HL-60/S4 treated with retinoic acid at 250 ng/mL for 4 days and 3 days (cell line): Measurements from ENCODE around the gene NPNT.

Experiments used
- in situ Hi-C: fragments of 300-500 bp; cut with MboI; formaldehyde crosslinking; loops from 2 replicates; pipeline ENCODE4 v1.7.0; 2022; ENCODE audit warnings: low sequenced_read_pairs

NPNT gene

DNA sequence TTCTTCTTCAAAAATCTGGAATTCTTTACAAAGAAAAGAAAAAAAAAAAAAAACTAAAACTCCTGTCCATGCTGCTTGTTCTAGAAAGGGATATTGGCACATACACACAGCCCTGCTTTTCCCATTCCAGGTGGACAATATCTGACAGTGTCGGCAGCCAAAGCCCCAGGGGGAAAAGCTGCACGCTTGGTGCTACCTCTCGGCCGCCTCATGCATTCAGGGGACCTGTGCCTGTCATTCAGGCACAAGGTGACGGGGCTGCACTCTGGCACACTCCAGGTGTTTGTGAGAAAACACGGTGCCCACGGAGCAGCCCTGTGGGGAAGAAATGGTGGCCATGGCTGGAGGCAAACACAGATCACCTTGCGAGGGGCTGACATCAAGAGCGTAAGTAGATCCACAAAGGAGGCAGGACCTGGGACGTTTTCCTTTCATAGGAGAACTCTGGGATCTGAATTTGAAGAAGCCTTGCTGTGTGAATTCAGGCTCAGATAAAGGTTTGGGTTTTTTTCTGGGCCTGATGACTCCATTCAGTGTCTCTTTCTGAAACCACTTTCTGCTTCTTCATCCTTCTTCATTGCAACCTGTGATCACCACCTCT lies 71.9 kb downstream of the NPNT start:
- in situ Hi-C loops: no loop called here

DNA sequence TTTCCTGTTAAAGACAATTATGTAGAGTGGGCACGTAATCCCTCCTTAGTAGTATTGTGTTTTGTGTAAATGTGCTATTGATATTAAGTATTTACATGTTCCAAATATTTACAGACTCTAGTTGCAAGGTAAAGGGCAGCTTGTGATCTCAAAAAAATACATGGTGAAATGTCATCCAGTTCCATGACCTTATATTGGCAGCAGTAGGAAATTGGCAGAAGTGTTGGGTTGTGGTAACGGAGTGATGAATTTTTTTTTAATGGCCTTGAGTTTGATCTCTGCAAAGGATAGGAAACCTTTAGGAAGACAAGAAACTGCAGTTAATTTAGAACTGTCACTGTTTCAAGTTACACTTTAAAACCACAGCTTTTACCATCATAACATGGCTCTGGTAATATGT lies 74.3 kb downstream of the NPNT start:
- in situ Hi-C loops: no loop called here

DNA sequence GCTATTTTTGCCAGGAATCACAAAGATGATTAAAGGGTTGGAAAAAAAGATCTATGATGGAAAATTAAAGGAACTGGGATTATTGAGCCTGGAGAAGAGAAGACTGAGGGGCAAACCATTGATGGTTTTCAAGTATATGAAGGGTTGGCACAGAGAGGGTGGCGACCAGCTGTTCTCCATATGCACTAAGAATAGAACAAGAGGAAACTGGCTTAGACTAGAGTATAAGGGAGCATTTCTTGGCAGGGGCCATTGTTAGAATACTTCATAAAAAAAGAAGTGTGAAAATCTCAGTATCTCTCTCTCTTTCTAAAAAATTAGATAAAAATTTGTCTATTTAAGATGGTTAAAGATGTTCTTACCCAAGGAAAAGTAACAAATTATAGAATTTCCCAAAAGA lies 75.1 kb downstream of the NPNT start:
- in situ Hi-C loops: no loop called here

DNA sequence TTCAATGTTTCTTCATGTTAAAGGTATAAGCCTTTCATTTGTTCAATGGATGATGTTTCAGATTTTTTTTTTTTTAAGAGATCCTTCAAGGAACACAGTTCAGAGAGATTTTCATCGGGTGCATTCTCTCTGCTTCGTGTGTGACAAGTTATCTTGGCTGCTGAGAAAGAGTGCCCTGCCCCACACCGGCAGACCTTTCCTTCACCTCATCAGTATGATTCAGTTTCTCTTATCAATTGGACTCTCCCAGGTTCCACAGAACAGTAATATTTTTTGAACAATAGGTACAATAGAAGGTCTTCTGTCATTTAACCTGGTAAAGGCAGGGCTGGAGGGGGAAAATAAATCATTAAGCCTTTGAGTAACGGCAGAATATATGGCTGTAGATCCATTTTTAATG lies 75.8 kb downstream of the NPNT start:
- in situ Hi-C loops: no loop called here

DNA sequence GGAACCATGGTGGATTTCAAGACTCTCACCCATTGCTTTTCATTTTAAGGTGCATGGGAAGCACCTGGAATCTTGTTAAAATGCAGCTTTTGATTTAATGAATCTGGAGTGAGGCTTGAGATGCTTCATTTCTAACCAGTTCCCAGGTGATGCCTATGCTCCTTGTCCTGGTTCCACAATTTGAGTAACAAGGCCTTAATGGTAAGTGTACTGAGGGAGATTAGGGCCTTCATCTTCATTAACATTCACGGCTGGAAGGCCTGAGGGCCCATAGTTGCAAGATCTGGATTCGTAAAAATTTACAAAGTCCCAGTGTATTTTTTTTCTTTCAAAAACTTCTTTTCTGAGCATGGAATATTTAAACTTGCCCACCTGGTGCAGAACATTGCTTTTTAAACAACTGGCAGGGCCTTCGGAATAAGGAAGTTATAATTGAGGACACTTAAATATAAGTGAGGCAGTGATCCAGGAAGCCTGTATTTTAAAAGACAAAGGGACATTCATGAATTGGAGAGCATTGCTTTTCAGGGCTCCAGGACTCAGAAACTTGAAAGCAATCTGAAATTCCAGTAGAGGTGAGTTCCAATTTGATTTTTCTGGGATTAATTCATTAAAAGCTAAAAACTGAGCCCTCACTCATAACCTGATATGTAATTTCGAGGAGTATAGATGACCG lies 77.8 kb downstream of the NPNT start:
- in situ Hi-C loops: no loop called here

DNA sequence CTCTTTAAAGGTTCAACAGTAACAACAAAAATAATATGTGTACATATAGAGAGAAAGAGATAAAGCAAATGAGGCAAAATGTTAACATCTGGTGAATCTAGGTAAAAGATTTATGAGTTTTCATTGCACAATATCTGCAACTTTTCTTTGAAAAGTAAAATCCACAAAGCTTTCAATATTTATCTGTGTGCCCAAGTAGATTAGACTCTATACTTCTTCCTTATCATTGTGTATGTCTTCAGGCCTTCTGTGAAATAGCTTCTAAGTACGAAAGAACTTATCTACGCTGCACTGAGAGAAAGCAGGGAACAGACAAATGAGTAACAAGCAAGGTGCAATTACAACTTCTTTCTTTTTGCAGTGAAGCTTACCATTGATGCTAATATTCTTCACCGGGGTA lies 81.6 kb downstream of the NPNT start:
- in situ Hi-C loops: no loop called here

DNA sequence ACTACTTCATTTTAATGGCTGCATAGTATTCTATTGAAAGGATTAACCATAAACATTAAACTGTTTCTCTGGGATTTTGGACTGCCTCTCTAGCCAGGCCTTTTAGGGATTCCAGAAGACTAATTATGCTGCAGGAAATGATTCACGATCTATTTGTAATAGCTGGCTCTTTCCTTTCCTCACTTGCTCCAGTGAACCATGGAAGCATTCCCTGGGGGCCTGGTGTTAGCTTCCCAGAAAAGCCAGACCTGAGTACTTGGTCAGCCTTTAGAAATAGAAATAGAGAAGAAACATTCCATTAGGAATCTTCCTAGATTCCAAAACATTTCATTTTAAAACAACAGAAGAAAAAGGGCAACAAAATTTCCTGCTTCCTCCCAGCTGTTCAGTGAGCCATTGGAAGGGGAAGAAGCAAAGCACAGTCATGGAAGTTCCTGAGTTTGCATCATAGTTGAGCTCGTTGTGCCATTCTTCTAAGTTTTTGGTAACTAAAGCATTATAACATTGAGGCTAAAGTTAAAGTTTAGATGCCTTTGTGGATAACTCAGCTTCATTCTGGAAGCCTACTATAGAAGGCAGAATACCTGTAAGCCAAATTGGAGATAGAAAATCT lies 83.5 kb downstream of the NPNT start:
- in situ Hi-C loops: no loop called here

DNA sequence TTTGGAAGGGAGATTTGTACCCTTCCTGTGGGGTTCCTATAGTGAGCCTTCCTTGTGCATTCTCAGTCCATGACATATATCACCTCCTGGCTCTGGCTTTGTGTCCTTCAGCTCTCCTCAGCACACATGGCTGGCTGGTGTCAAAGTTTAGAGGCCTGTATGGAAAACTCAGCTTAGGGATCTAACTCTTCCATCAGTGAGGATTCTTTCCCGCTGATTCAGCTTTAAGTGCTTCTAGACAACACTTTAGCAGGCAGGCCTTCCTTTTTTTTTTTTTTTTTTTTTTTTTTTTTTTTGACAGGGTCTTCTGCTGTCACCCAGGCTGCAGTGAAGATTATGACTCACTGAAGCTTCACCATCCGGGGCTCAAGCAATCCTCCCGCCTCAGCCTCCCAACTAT lies 84.2 kb downstream of the NPNT start:
- in situ Hi-C loops: no loop called here

DNA sequence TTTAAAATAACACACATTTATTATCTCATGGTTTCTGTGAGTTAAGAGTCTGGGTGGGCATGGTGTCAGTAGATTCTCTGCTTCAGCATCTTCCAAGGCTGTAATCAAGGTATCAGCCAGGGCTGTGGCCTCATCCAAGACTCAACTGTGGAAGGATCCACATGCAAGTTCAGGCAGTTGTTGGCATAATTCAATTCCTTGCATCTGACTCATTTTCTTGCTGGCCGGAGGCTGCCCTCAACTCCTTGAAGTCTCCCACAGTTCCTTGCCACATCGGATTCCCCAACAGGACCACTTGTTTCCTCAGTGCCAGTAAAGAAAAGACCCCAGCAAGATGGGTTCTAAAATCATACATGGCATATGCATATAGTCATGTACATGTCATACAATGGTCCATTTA lies 93.4 kb downstream of the NPNT start:
- in situ Hi-C loops: no loop called here

DNA sequence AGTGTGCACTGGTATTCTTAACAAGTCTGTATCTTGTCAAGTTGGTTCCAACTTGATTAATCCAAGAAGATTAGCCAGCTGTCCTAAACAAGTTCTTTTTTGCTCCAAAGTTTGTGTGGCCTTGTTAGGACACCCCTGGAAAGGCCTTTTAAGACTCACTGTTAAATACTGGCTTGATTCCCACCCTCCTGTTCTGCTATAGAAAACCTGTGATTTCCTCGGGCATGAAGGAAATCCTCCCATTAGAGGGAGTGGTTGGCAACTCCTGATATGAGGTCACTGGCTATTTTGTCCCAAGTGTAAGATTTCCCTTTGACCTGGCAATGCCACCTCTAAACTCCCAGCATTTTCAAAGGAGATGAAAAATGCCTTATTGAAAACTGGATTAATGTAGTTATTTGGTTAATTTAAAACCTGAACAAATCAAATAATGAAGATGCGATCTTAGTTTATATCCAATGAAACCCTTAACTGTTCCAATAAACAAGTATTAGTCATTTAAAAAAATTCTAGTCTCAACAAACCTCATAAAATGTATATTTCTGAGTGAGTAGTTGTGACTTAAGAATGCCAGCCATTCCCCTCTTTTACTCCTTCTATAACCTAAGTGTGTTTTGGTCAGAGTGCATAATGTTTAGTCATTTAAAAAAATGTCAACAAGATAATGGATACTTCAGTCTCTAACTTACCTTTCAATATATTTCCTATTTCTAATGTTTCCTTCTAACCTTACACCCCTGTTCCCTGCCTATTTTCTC lies 94.4 kb downstream of the NPNT start:
- in situ Hi-C loops: no loop called here

DNA sequence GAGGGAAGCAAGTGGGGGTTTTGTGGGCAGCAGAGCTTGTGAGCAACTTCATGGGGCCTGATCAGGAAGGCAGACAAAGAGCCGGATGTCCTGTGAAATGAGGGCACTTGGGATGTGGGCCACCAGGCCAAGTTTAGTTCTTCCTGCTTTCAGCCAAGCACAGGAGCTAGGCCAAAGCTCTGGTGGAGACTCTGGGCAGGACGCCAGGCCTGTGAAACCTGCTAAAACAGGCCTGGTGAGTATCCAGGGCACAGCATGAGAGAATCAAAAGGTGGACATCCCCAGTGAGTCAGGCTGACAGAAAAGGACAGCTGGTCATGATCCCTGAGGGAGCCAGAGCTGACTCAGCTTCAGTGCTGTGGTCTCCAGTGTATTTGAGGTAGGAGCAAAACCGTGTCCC lies 95.7 kb downstream of the NPNT start:
- in situ Hi-C loops: no loop called here

DNA sequence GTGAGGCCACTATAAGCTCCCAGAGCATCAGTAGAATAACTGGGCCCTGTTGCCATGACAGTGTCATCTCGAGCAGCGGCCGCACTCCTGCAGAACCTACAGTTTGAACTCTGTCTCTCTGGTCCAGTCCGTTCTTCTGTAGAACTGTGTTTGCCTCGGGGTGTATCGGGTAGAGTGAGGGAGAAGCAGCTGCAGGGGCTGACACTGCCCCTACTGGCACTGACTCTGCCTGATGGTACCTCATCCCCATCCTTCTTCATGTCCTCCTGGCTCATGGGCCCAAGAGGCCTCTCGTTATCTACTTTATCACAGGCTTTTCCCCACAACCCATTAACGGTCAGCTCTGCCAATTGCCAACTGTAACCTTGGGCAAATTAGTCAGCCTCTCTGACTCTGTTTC lies 96.5 kb downstream of the NPNT start:
- in situ Hi-C loops: no loop called here

DNA sequence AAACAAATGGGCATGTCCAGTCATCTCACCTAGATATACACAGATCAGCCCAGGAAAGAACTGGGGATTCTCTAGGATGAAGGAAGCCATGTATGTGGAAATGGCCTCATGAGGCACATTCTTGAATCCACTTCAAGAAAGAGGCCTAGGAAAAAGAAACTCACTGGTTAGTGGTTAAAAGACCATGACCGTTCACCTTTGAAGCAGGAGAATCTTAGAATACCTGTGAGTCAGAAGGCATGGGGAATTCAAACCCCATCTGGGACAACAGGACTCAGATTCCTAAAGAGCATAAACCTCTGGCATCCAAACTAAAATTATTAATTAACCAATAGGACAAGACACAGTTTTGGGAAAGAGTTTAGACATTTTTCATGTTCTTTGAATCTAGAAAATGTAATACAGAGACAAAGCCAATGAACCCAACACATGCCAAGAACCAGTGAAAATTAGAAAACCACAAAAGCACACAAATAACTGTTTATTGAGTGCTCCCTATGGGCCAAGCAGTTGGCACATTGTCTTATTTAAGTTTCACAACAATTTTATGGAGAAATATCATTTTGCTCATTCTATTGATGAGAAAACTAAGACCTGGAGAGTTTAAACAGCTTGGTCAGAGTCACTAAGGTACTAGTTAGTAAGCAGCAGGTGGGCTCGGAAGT lies 97.5 kb downstream of the NPNT start:
- in situ Hi-C loops: no loop called here

DNA sequence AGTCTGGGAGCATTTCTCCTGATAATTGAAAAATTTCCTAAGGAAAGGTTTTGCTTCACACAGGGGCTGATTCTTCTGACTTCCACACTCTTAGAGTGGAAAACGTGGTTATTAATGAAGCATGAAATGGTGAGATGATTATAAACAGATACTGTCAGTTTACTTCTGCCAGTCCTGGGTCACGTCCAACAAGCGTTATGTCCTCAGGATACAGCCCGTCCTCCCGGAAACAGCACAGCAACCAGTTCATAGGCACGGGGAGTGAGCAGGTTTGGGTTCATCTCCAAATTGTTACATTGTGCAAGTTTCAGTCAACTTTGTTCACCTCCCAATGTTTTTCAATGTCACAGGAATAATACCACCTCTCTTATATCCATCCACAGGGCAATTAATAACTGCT lies 98.8 kb downstream of the NPNT start:
- in situ Hi-C loops: no loop called here

DNA sequence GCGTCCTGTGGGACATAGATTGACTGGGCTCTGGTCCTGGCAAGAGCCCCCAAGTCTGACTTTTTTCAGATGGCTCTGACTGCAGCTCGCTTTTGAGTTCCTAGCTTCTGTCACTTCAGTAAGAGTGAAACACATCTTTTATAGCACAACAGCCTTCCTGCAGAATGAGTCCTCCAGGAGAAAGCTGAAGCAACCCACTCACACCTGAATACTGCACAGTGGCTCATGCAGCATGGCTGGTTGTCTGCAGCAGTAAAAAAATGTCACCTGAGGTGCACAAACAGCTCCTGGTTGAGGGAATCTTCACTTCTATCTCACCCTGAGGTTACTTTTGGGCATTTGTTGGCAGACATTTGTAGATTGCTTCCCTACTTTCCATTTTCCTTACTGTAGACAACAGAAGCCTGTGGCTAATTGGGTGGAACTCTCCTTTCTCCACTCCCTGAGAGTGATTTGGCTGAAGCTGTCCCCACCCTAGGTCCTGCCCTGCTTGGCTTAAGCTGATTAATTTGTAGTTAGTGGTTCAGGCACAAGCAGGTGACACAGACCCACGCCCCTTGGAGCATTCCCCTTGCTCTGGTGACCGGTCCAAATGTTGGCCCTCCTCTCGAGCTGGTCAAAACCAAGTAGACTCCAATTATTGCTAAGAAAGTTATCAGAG lies 99.7 kb downstream of the NPNT start:
- in situ Hi-C loops: no loop called here

DNA sequence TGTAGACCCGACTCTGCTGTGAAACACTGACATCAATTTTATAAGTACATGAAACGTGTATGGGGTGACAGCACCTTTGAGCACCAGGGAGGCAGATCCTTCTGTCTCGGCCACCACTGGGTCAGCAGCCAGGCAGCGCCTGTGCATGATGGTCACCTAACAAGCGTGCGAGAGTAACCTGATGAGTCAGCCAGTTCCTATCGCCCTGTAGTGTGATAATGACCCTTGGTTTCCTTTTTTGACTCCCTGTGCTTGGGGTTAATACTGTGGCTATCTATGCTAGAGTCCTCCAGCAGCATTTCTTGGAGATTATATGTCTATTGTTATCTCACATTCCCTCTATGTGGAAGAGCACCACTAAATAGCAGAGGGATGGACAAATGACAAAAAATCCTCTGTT lies 101.6 kb downstream of the NPNT start:
- in situ Hi-C loops: no loop called here

DNA sequence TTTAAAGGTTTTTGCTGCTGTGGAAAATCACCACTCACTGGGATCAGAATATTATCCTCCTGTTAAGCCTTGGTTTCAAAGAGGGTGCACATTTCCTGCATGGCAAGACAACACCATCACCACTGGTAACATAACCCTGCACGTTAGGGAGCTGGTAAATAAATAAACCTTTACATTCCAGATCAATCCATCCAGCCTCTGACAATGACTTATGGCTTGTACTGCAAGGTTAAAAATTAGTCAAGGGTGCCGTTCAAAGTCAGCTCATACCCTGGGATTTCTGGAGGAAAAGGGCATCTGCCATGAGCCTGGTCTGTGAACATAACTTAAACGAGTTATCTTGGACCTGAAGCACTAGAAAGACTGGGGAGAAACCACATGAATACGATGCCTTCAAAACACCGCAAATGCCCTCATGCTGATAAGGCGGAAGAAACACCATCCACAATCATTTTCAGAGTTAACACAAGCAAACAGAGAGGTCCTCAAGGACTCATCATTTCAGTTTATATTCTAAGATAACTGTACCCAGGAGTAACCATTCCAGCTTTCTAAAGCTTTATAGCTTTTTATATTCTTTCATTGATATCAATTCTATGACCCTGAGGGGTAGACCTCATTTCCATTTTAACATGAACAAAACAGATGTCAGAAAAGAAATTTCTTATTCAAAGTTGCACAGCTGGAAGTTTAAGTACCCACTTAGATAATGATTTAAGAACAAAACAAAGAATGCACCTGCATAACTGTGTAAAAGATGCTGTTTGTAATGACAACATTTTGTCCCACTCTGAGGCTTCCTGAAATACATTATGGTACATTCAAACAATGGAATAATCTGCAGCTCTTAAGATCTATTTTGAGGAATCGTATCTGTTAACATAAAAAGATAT lies 103.1 kb downstream of the NPNT start:
- in situ Hi-C loops: no loop called here

DNA sequence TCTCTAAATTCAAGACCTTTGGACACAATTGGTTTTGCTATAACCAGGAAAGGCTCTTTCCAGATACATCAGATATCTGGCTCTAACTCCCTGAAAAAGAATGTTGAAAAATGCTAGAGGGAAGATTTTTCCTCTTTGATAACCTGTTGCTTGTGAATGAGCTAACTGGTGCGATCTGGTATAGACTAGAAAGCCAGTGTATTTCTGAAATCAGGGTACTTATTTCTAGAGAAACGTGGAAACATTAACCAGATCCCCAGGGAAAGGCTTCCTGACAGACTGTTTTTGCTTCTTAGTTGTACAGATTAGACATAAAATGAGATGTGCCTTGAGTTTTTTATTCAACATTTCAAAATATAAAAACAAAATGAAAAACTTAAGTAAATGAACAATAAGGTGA lies 107.7 kb downstream of the NPNT start:
- in situ Hi-C loops: no loop called here

DNA sequence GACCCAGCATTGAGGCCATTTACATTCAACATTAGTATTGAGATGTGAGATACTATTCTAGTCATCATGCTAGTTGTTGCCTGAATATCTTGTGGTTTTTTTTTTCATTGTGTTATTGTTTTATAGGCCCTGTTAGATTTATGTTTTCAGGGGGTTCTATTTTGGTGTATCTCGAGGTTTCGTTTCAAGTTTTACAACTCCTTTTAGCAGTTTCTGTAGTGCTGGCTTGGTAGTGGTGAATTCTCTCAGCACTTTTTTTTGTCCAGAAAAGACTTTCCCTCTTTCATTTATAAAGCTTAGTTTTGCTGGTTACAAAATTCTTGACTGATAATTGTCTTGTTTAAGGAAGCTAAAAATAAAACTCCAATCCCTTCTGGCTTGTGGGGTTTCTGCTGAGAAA lies 115.5 kb downstream of the NPNT start:
- in situ Hi-C loops: no loop called here

DNA sequence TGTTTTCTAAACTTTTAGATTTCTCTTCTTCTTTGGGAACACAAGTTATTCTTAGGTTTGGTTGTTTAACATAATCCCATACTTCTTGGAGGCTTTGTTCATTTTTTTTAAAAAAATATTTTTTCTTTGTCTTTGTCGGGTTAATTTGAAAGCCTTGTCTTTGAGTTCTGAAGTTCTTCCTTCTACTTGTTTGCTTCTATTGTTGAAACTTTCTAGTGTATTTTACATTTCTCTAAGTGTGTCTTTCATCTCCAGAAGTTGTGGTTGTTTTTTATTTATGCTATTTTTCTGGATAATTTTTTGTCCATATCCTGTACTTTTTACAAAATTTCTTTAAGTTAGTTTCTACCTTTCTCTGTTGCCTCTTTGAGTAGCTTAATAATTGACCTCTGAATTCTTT lies 116.1 kb downstream of the NPNT start:
- in situ Hi-C loops: no loop called here
